GM18870 (cell line): Measurements from ENCODE around the gene MXD3.
"Not testable (repeated sequence)": the region's sequence is repeated elsewhere in the genome, so short reads cannot be mapped to it uniquely, and the experiment has no call there.

Experiments
- ATAC-seq: cut with Tn5 transposase; IDR thresholded peaks from one replicate; pipeline ENCODE4 v1.9.1; 2021; ENCODE audit warnings: moderate library complexity; ENCODE audit not compliant: unreplicated experiment

MXD3 gene

GRCh38 chr5:177311723-177312648, at the start of gene MXD3:
Gene MXD3 (minus strand): TSS chr5:177311898. CDS start chr5:177311830, 68 bp downstream.
- ATAC-seq = peak; percentile 44

GRCh38 chr5:177360740-177361139, 49.0 kb upstream of the MXD3 start:
- not testable (repeated sequence) for ATAC-seq

- no peak for ATAC-seq
Measured at GRCh38 chr5:177359860-177360259, 48.2 kb upstream of the MXD3 start.

- ATAC-seq = no peak
Measured at GRCh38 chr5:177359451-177359851, 47.8 kb upstream of the MXD3 start.

GRCh38 chr5:177358370-177358819, 46.7 kb upstream of the MXD3 start:
- ATAC-seq = no peak

- peak; percentile 87 for ATAC-seq
Measured at GRCh38 chr5:177357459-177358351, 46.0 kb upstream of the MXD3 start, which contains the start of gene RGS14. Gene RGS14 (plus strand): TSS chr5:177357924. CDS start chr5:177358025, 101 bp downstream.

GRCh38 chr5:177357146-177357458, 45.4 kb upstream of the MXD3 start:
- no peak for ATAC-seq

- no peak for ATAC-seq
Measured at GRCh38 chr5:177356746-177357145, 45.0 kb upstream of the MXD3 start.

- no peak for ATAC-seq
Measured at GRCh38 chr5:177355868-177356168, 44.1 kb upstream of the MXD3 start.

GRCh38 chr5:177355162-177355867, 43.6 kb upstream of the MXD3 start:
- no peak for ATAC-seq

- ATAC-seq = no peak
Measured at GRCh38 chr5:177354711-177355110, 43.0 kb upstream of the MXD3 start.

GRCh38 chr5:177354256-177354655, 42.6 kb upstream of the MXD3 start:
- ATAC-seq = no peak

GRCh38 chr5:177353093-177353492, 41.4 kb upstream of the MXD3 start:
- ATAC-seq = no peak

GRCh38 chr5:177351392-177352329, 40.0 kb upstream of the MXD3 start, which contains the start of gene LMAN2:
Gene LMAN2 (minus strand): TSS chr5:177351668. CDS start chr5:177351647, 21 bp downstream.
- peak; percentile 89 for ATAC-seq

GRCh38 chr5:177350776-177351391, 39.2 kb upstream of the MXD3 start:
- ATAC-seq = no peak

GRCh38 chr5:177349762-177350161, 38.1 kb upstream of the MXD3 start:
- ATAC-seq = no peak

- ATAC-seq = no peak
Measured at GRCh38 chr5:177349362-177349647, 37.6 kb upstream of the MXD3 start.

- no peak for ATAC-seq
Measured at GRCh38 chr5:177347699-177348098, 36.0 kb upstream of the MXD3 start.

- ATAC-seq = no peak
Measured at GRCh38 chr5:177346820-177347219, 35.1 kb upstream of the MXD3 start.

- no peak for ATAC-seq
Measured at GRCh38 chr5:177344891-177345290, 33.2 kb upstream of the MXD3 start.
